ENCODE measurements around the gene NARS2.

DNA sequence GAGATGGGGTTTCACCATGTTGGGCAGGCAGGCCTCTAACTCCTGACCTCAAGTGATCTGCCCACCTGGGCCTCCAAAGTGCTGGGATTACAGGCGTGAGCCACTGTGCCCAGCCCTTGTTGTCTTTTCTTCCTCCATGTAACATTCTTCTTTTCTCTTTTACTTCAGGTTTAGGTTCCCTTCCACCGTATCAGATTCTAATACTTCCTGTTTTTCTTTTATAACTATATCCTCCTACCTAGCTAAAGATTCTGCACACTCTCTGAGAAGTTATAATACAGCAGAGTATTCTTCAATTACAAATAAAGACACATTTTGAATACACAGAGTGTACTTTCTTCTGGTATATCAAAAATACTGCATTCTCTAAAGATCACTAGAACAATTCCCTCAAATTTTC, 123.8 kb downstream of the NARS2 start:
- TF ChIP-seq, protein P1, sequence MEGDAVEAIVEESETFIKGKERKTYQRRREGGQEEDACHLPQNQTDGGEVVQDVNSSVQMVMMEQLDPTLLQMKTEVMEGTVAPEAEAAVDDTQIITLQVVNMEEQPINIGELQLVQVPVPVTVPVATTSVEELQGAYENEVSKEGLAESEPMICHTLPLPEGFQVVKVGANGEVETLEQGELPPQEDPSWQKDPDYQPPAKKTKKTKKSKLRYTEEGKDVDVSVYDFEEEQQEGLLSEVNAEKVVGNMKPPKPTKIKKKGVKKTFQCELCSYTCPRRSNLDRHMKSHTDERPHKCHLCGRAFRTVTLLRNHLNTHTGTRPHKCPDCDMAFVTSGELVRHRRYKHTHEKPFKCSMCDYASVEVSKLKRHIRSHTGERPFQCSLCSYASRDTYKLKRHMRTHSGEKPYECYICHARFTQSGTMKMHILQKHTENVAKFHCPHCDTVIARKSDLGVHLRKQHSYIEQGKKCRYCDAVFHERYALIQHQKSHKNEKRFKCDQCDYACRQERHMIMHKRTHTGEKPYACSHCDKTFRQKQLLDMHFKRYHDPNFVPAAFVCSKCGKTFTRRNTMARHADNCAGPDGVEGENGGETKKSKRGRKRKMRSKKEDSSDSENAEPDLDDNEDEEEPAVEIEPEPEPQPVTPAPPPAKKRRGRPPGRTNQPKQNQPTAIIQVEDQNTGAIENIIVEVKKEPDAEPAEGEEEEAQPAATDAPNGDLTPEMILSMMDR (IDR thresholded peaks at IDR 0.05; ENCODE audit: low read length): no peak
- TF ChIP-seq EZH2phosphoT487 (IDR thresholded peaks at IDR 0.05; ENCODE audit: low read length) (no peak), EZH2 (optimal IDR thresholded peaks at IDR 0.05; ENCODE audit: low read depth, low read length) (no peak)
